ENCODE results near the gene MAP7.
"Not testable (repeated sequence)": the region's sequence is repeated elsewhere in the genome, so short reads cannot be mapped to it uniquely, and the experiment has no call there.

Gene MAP7

DNA sequence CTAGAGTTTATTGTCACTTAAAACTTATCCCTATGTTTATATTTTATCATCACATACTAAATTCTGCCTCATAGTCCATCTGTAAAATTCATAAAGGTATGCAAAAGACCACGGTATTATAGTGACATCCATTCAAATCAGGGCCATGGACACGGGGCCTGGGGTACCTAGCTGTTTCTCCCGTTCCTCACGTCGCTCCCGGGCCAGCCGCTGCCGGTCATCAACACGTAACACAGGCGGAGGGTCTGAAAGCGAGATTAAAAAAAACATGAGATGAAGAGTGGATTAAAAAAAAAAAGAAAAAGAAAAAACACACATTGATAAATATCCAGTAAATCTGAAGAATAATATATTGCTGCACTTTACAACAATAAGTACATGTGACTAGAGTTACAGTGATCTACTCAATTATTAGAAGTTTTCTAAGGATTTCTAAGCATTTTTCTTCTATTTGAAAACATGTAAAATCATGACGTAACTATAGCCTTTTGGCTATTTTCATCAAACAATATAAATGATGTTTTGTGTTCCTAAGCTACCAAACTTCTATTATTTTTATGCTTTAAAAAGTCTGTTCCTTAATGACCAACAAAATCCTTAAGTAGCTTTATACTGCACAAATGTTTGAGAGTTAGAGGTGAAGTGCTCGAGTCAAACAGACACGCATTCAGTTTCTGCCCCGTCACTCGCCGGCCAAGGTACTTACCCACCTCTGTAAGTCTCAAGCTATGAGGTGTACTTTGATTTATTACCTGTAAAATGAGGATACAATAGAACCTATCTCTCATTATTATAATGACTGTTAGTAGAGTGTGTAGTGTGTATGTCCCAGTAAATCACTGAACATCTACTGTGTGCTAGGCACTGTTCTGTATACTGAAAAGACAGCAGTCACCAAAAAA, 138.5 kb downstream of the MAP7 start:
- no peak for DNase-seq

DNA sequence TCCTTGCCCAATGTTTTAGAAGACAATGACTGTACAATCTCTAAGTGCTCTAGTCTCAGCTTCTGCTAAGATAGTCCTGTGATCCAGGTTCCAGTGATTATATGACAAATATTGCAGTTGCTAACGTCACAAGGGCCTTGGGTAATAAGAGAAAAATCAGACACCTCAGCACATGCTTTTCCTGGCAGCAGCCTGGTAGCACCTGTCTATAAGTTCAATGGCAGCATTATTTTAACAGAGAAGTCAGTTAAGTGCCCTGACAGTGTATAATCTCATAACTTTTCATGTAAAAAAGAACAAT, 139.2 kb downstream of the MAP7 start:
- no peak for DNase-seq

DNA sequence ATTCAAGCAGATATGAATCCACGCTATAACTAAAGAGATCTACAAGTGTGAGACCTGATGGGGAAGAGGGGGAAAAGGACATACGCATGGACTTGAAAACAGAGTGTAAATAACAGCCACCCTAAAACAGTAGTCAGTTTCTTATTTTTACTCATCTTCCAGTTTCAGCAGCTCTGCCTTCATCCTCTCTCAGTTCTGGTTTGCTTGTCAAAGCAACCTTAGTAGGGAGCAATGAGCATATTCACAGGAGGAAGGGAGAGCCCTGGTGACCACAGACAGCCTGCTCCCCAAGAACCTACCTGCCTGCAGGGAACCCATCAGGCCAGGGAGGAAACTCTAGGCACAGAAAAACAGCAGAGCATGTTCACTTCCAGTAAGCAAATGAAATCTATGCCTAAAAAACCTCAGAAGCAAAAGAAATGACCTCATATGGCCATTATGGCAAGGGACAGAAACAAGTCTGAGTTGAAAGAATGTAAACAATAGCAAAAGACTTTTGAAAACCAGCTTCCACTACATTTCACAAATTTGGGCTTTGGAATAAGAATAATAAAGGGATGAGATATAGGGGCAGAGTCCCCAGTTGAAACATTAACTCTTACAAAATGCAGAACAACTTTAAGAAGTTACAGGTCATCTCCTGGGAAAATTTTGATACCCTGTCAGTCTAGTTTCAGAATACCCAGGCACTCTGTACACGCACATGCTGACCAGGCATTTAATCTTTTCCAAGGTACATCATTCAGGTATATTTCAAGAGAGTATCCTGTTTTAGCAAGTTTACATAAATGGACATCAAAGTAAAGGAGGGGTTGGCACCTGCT, 139.8 kb downstream of the MAP7 start:
- no peak for DNase-seq

DNA sequence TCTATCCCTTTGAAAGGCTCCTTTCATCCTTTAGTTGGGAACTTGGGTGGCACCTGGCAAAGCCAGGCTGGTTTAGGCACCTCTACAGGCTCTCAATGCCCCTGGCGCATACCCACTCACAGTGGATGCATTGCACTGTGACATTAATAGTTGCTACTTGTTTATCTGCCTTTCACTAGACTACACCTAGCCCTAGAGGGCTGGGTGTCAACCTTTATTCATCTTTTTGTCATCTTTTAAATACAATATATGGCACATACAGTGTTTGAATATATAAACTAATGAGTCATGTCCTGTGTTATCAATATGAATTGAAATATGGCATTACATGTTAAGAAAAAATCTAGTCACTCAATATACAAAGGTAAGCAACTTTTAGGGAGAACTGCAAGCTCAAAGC, 140.6 kb downstream of the MAP7 start:
- DNase-seq, result no peak

DNA sequence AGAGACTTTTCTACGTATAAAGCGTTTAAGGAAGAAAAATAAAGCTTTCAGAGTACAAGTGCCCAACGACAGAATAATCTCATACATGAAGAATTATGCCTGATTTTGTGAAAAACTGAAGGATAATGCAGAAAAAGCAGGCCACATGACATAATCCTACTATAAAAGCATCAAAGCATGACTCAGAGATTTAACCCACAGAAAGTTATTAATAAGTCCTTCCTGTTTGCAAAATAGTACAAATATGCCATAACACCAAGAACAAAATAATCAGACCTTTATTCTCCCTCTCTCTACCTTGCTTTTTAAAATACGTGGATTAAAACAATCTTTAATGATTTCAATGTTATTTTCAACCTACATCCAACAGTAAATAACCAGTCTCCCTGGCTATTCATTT, 142.0 kb downstream of the MAP7 start:
- no peak for DNase-seq

DNA sequence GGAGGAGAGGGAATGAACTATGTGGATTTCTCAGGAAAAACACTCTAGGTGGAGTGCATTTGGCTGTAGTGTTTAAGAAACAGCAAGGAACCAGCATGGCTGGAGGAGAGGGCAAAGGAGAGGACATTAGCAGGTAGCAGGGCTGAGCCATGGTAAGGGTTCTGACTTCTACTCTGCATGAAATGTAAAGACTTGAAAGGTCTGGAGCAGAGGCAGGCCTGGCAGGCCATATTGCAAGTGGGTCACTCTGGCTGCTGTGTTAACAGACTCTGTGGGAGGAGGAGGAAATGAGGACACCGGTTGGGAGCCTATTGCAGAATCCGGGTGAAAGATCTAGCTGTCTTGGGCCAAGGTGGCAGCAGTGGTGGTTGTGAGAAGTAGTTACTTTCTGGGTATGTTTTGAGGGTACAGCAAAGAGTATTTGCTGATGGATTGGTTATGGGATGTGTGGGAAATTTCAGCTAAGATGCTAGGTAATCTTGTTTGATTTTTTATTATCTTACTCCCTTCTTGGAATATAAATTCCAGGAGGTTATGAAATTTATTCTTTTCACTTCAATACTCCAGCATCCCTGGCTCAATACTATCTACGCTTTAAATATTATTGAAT, 144.7 kb downstream of the MAP7 start:
- no peak for DNase-seq

DNA sequence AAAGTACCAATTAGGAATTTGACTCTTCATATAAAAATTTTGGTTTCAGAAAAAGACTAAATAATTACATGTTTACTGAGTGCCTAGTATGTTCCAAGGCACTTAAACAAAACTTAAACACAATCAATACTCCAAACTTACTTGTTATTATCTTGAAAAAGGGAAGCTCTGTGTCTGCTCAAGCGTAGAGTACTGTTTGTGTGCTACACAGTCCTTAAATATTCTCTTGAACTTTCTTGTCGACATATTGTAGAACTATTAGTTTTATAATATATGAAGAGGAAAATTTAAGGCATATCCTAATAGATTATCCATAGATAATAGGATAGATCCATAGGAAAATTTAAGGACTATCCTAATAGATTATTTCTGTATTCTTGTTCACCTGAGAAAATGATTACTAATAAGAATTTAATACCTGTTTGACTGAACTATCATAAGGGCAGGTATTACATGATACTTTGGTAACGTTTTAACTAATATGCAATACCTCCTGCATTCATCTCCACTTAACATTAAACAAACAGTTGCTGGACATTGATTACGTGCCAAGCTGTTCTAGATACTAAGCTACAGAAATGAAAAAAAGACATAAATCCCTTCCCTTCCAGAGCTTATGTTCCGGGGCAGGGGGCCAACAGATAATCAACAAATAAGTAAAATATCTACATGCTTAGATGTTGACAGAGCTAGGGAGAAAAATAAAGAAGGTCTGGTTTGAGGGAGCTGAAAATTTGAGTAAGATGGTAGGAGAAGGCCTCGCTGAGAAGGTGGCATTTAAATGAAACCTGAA, 145.4 kb downstream of the MAP7 start:
- no peak for DNase-seq

DNA sequence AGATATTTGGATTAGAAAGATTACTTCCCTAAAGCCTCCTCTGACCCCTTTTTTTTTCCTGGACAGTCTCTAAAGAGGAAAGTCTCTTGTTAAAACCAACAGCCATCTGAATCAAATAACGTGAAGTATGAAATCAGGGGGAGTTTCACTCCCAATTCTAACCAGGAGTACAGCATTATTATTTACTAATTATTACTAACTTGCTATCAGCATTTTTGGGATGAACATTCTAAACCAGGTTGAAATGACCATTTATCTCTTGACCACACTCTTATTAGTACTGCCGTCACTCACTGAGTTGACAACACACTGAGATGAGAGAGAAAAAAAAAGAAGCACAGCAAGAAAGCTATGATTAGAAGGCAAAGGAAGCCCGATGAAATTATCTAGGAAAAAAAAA, 146.2 kb downstream of the MAP7 start:
- DNase-seq, result no peak

DNA sequence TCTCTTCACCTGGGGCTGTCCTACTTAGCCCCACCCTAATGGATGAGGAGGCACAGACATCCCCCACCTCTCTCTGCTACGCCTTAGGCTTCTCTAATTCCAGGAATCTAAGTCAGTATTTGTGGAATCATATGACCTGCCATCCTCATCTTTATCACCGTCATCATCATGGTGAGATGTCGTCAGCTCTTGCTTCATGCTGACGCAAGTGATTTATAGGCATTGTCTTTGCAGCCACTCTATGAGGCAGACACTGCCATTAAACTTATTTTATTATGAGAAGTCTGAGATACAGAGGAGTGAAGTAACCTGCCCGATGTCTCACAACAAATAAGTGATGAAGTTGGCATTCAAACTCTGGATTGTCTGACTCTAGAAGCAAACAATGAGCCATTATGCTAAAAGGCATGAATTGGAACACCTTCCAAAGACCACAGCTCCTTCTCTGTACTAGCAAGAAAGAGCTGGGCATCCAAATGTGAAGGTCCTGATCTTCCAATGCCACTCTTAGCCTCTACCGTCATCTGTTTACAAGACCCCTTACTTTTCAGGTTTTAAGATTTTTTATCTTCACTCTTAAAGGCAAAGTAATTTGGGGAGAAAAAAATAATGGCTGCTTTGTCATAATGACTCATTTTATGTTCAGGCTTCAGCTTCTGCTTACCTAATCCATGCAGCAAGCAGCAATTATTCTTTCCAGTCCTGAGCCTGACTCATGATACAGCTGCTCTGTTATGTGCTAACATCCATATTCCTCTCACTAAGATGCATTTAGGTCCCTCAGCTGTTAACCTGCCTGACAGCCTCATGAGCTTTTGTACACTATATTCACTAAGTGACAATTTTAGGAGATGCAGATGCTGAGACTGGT, 146.9 kb downstream of the MAP7 start:
- no peak for DNase-seq

DNA sequence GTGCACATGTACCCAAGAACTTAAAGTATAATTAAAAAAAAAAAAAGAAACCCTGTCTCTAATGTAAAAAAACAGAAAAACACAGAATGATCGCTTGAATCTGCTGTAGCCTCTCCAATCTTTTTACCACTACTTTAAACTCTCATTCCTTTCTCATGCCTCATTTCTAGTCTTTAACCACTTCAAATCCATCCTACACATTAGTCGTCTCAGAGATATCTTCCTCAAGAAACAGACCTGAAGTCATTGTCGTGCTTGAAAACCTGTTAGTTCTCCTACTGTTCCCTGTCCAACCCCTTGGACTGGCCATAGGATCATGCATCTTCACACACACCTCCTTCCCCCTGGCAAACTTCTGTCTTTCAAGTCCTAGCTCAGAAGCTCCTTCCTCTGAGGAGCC, 148.5 kb downstream of the MAP7 start:
- no peak for DNase-seq

DNA sequence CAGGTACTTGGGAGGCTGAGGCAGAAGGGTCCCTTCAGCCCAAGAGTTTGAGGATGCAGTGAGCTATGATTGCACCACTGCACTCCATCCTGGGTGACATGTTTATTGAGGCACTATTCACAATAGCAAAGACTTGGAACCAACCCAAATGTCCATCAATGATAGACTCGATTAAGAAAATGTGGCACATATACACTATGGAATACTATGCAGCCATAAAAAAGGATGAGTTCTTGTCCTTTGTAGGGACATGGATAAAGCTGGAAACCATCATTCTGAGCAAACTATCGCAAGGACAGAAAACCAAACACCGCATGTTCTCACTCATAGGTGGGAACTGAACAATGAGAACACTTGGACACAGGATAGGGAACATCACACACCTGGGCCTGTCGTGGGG, 149.0 kb downstream of the MAP7 start:
- not testable (repeated sequence) for DNase-seq

DNA sequence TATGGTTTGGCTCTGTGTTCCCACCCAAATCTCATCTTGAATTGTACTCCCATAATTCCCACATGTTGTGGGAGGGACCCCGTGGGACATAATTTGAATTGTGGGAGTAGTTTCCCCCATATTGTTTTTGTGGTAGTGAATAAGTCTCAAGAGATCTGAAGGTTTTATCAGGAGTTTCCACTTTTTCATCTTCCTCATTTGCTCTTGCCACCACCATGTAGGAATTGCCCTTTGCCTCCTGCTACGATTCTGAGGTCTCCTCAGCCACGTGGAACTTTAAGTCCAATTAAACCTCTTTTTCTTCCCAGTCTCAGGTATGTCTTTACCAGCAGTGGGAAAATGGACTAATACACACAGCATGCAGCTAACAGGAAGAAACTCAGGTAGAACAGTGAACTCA, 151.8 kb downstream of the MAP7 start:
- DNase-seq, result no peak

DNA sequence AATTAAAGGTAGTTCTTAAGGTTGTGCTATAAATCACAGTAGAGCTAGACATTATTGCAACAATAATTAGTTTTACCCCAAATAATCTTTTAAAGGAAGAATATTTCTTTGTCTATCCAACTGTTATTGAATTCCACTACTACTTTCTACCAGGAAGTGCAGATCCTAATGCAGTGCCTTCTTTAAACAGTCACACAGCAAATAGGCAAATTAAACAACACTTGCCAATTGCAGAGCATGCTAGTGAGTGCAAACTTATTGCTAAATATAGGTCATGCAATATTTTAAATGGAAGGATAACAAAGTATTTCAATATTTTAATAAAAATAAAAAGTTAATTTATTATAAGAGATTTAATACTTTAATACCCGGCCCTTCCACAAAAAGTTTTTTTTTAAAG, 153.3 kb downstream of the MAP7 start:
- no peak for DNase-seq

DNA sequence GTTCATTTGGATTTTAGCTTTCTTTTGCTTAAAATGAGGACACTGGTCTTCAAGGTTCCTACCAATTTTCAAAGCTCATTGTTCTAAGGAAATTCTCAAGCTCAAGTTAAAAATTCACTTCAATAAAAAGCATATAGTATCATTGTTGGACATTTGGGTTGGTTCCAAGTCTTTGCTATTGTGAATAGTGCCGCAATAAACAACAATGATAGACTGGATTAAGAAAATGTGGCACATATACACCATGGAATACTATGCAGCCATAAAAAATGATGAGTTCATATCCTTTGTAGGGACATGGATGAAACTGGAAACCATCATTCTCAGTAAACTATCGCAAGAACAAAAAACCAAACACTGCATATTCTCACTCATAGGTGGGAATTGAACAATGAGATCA, 159.3 kb downstream of the MAP7 start:
- DNase-seq, result not testable (repeated sequence)

DNA sequence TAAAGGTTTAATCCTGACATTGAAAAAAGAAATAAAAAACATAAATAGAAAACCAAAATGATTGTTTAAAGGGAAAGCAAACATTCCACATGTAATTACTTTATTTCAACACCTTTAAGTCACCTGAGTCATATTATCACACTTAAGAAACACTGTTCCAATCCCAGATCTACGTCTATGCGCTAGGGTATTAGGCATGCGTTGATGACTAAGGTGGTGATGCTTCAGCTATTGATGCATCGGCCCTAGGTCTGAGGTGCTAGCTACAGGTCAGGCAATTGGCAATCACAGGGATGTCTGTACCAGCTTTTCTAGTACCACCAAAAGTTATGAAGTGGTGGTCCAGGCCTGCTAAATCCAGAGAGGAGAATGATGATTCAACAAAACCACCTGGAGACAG, 162.9 kb downstream of the MAP7 start:
- DNase-seq, result no peak

DNA sequence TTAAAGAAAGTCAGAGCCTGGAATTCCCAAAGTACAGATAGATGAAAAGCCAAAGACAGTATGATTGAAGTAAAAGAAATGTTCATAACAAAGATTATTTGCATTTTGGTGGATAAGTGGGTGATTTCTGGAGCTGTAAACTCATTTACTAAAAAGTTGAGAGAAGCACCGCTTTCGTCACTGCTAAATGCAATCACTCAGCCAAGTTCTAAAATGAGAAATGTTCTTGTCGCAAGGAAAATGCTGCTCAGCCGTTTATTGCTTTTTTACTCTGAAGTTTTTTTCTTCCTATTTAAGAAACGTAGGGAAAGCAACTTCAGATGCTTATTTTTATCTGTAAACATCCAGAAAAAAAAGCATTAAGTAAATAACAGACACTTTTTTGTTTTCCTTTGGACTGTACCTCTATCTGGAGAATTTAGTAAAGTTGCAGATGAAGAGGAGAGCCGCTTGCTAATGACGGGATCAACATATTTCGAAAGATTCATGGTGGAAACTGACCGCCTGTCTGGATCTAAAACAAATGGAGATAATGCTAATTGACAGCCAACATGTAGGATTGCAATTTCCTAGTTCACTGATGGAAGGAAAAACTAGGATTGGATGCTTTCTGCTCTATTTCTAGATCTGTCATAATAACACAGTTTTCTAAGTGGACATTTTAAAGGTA, 166.8 kb downstream of the MAP7 start:
- DNase-seq, result no peak

DNA sequence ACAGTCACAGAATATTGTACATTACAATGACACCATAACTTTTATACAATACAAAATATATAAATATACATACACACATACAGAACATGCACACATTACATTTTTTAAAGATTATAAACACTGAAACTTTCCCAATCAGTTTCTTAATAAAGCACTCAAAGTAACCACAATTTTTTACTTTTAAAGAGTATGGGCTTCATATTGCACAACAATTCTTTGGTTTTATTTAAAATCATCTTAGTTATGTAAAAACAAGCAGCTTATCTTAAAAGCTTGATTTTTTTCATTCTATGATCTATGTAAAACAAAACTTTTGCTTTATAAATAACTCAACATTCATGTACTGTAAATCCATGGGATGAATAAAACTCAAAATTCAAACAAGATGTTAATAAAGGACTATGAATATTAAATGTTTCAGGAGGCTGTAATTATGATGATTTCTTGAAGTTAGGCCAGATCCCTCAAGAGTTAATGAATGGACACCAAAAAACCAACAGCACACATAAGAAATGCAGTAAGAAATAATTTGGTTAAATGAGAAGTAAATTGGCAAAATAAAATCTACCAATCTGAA, 167.5 kb downstream of the MAP7 start:
- DNase-seq, result no peak

DNA sequence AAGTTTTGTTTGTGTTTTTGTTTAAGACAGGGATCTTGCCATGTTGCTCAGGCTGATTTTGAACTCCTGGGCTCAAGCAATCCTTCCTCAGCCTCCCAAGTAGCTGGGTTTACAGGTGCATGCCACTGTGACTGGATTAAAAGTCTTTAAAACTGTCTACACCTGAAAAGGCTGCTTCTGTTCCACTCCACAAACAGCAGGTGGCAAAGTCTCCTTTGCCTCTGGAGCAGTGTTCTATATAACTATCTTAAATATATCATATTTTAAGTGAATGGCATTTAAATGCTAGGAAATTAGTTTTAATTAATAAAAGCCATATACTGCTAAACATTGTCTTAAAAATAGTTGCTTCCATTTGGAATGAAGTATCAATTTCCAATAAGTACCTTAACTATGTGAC, 171.3 kb downstream of the MAP7 start:
- no peak for DNase-seq

DNA sequence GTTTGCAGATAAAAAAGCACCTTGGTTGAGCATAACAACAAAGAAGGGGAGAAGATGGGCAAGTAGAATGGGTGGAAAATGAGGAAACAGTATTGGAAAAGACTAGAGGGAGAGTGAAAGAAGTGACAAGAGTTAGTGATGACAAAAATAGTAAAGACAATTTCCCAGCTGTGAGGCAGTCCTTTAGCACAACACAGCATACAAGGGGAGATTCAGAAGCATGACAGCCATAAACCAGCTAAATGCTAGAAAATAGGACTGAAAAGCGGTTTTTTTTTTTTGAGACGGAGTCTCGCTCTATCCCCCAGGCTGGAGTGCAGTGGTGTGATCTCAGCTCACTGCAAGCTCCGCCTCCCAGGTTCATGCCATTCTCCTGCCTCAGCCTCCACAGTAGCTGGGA, 174.4 kb downstream of the MAP7 start:
- DNase-seq, result not testable (repeated sequence)

DNA sequence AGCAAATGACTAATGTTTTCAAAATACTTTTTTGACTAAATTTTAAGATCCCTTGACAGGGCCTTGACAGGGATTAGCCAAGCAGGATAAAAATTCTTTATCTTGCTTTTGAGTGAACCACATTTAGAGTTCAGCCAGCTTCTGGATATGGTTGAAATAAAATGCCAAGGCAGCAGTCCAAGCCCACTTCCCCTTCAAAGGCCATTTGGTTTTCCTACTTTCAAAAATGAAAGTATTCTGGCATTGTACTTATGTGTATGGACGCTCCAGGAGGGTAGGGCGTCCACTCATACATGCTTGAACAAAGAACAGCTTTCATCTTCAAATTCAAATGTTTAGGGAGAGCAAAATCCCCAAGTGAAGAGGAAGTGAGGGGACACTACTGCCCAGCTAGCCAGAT, 178.3 kb downstream of the MAP7 start:
- DNase-seq, result peak; percentile 18

Measured in DMS79 treated with DMSO at 0.1 percent for 48 hours (cell line).